Esophagus muscularis mucosa (tissue), 4 donors: ENCODE data around the gene CAPG.

Experiments
- EP300 ChIP-seq: sonication (generic); formaldehyde crosslinking; IDR thresholded peaks from one replicate; pipeline ENCODE4 v1.6.1; 2017; ENCODE audit warnings: antibody characterized with exemption
- POLR2A ChIP-seq: fragments of 450-650 bp; IDR thresholded peaks from one replicate; pipeline ENCODE4 v1.6.1; 2017; ENCODE audit warnings: antibody characterized with exemption, moderate library complexity, mild to moderate bottlenecking, low read depth
- POLR2AphosphoS5 ChIP-seq, 2 donors: sonication (generic); formaldehyde crosslinking; IDR thresholded peaks; one replicate each; pipeline ENCODE4 v1.6.1; 2017; ENCODE audit warnings: antibody characterized with exemption in 2 of 2
- TF ChIP-seq, protein P1 (sequence below), 3 experiments: fragments of 200-600 bp in 2 of 3; fragments of 450-650 bp in 1 of 3; sonication (generic) in 2 of 3; IDR thresholded peaks; one replicate each; pipeline ENCODE4 v1.5.1; 2017 to 2019; ENCODE audit warnings: antibody characterized with exemption in 3 of 3, mild to moderate bottlenecking in 2 of 3, moderate library complexity in 1 of 3

DNA sequence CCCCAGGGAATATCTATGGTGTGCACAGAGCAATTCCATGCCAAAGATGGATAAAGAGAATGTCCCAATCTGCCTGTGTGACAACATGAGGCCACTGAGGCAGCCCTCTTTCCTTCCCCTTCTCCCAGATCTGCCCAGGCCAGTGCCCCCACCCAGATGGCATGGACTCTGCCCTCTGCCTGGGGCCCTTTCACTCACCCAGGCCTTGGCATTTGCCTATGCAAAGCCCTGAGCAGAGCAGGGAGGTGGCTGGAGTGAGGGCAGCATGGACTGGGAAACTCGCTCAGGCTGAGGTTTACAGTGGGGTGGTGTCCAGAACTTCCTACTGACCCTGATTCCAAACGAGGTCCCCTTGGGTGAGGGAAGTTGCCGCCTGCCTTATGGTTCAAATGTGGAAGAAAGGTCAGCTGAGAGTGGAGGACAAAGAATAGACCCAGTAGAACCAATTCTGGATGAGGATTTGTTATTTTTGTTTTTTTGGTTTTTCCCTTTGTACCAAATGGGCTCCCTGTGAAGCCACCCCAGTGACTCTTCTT, 17.2 kb upstream of the CAPG start:
- TF ChIP-seq POLR2AphosphoS5 (IDR thresholded peaks at IDR 0.05) (no peak), POLR2A (no peak), EP300 (no peak)
- TF ChIP-seq, protein P1, sequence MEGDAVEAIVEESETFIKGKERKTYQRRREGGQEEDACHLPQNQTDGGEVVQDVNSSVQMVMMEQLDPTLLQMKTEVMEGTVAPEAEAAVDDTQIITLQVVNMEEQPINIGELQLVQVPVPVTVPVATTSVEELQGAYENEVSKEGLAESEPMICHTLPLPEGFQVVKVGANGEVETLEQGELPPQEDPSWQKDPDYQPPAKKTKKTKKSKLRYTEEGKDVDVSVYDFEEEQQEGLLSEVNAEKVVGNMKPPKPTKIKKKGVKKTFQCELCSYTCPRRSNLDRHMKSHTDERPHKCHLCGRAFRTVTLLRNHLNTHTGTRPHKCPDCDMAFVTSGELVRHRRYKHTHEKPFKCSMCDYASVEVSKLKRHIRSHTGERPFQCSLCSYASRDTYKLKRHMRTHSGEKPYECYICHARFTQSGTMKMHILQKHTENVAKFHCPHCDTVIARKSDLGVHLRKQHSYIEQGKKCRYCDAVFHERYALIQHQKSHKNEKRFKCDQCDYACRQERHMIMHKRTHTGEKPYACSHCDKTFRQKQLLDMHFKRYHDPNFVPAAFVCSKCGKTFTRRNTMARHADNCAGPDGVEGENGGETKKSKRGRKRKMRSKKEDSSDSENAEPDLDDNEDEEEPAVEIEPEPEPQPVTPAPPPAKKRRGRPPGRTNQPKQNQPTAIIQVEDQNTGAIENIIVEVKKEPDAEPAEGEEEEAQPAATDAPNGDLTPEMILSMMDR (IDR thresholded peaks at IDR 0.05), result no peak
